Body of pancreas (tissue), 4 donors: ENCODE data around the gene CD40LG. TPM values are rescaled to one million over a fixed set of nuclear protein-coding genes. Genes with fewer than 3 reads are reported as not detected.

Experiments
- ATAC-seq: fragments of 150-250 bp; one replicate; pipeline ENCODE4 v1.9.1; 2016
- DNase-seq, 4 donors: peaks; one replicate each; pipeline ENCODE4 v3.0.0-alpha.2; 2019
- H3K27ac ChIP-seq, 4 donors: fragments of 200-600 bp; sonication (generic); 1 replicate in 3 of 4; 2 replicates in 1 of 4; pipeline versions ENCODE4 v1.5.1 to v1.6.1; 2016 to 2019; ENCODE audit warnings: mild to moderate bottlenecking in 1 of 4, mixed read lengths in 1 of 4, moderate library complexity in 1 of 4
- H3K27me3 ChIP-seq, 2 donors: fragments of 200-600 bp; sonication (generic); one replicate each; pipeline ENCODE4 v1.6.0; 2016; ENCODE audit warnings: mild to moderate bottlenecking in 1 of 2
- H3K36me3 ChIP-seq, 2 donors: fragments of 200-600 bp; sonication (generic); replicated peaks in 1 of 2; 2 replicates each; pipeline ENCODE4 v1.5.1; 2016; ENCODE audit warnings: low read depth in 2 of 2; ENCODE audit not compliant: insufficient read depth in 1 of 2
- H3K4me1 ChIP-seq: fragments of 200-600 bp; sonication (generic); one replicate; pipeline ENCODE4 v1.6.0; 2016
- H3K4me3 ChIP-seq, 2 donors: fragments of 200-600 bp; sonication (generic); 1 replicate in 1 of 2; 2 replicates in 1 of 2; pipeline ENCODE4 v1.5.1; 2016 to 2019
- H3K9me3 ChIP-seq, 3 donors: fragments of 200-600 bp; sonication (generic); 1 replicate in 2 of 3; 2 replicates in 1 of 3; pipeline ENCODE4 v1.5.1; 2016
- POLR2A ChIP-seq, 3 donors: fragments of 450-650 bp; IDR thresholded peaks; one replicate each; pipeline ENCODE4 v1.6.1; 2016; ENCODE audit warnings: antibody characterized with exemption in 3 of 3, mild to moderate bottlenecking in 2 of 3
- WGBS, 2 donors: methylation state at CpG; one replicate each; pipeline ENCODE4 v1.1.5; 2017; 5-methylcytosine and 5-hydroxymethylcytosine counted together
- intact Hi-C: fragments of 100-400 bp; cut with DNase I; formaldehyde crosslinking; loops from one replicate; pipeline ENCODE4 v1.15.1; 2023
- total RNA-seq, 2 donors: library from RNA; depleted of rRNA; stranded (reverse); fragments of >200 nt; gene quantifications; one replicate each; pipeline ENCODE4 v1.1.0, GENCODE V29; 2016
- TF ChIP-seq, protein P1 (sequence below), 7 experiments: fragments of 450-650 bp in 4 of 7; fragments of 200-600 bp in 3 of 7; sonication (generic) in 3 of 7; IDR thresholded peaks; one replicate each; pipeline ENCODE4 v1.5.1; 2016 to 2019; ENCODE audit warnings: antibody characterized with exemption in 7 of 7

Gene CD40LG
- total RNA-seq, 2 donors from 2014 or later: not detected

- DNase-seq: no peak
- H3K4me3 ChIP-seq: no peak overlapping the region
- H3K9me3 ChIP-seq: no peaks in the 10 kb centered on the region
- TF ChIP-seq POLR2A (IDR thresholded peaks at IDR 0.05): no peak
- TF ChIP-seq, protein P1, sequence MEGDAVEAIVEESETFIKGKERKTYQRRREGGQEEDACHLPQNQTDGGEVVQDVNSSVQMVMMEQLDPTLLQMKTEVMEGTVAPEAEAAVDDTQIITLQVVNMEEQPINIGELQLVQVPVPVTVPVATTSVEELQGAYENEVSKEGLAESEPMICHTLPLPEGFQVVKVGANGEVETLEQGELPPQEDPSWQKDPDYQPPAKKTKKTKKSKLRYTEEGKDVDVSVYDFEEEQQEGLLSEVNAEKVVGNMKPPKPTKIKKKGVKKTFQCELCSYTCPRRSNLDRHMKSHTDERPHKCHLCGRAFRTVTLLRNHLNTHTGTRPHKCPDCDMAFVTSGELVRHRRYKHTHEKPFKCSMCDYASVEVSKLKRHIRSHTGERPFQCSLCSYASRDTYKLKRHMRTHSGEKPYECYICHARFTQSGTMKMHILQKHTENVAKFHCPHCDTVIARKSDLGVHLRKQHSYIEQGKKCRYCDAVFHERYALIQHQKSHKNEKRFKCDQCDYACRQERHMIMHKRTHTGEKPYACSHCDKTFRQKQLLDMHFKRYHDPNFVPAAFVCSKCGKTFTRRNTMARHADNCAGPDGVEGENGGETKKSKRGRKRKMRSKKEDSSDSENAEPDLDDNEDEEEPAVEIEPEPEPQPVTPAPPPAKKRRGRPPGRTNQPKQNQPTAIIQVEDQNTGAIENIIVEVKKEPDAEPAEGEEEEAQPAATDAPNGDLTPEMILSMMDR (IDR thresholded peaks at IDR 0.05): no peak
- H3K27me3 ChIP-seq: no peaks in the 10 kb centered on the region
- no peak for ATAC-seq
- 64 to 91% methylated on average over 1 of the region's 1 CpG for WGBS, 2 donors
- intact Hi-C loops: no loop called here
- no peaks in the 10 kb centered on the region for H3K36me3 ChIP-seq
- H3K4me1 ChIP-seq: no peaks in the 10 kb centered on the region
- H3K27ac ChIP-seq: no peak overlapping the region
Observed at GRCh38 chrX:136666088-136666487, 18.1 kb downstream of the CD40LG start.

DNA sequence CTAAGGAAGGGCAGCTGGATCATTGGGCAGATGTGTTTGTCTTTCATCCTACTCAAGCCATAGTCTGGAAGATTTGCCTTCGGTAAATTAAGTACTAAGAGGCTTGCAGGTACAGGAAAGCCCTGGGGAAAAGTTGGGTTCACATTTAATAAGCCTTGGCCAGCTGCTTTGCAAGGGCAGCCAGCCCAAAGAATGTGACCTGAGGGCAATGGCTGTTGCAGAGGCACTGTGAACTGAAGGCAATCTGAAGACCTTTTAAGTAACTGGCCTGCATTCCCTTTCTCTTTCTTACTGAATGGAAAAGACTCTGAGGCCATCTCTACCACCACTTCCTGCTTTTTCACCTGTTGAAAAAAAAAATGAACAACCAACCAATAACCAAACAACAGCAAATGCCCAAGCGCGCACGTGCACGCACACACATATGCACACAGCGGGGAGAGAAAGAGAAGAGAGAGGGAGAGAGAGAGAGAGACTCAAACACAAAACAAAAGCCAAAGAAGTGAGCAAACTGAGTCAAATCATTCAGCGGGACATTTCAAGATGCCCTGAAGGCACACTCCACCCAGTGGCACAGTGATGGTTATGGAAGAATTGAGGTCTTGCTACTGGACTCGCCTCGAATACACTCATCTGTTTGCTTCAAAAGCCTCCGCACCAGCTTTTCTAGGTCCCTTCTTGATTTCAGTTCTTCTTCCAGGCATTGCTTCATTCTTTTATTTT is 19.6 kb downstream of the CD40LG start:
- intact Hi-C loops: no loop called here
- Histone ChIP-seq H3K36me3 (no peaks in the 10 kb centered on the region), H3K4me3 (no peak overlapping the region), H3K4me1 (no peaks in the 10 kb centered on the region), H3K27ac (no peak overlapping the region), H3K9me3 (no peaks in the 10 kb centered on the region), H3K27me3 (no peaks in the 10 kb centered on the region)
- DNase-seq (no peak), ATAC-seq (no peak)
- no peak for TF ChIP-seq POLR2A (IDR thresholded peaks at IDR 0.05)
- TF ChIP-seq, protein P1 (IDR thresholded peaks at IDR 0.05): no peak
- WGBS, 2 donors: 87 to 95% methylated on average over 9 of the region's 10 CpGs

GRCh38 chrX:136671006-136671610 is 23.1 kb downstream of the CD40LG start:
- Histone ChIP-seq H3K27ac (no peak overlapping the region), H3K4me3 (no peak overlapping the region), H3K27me3 (no peaks in the 10 kb centered on the region), H3K36me3 (no peaks in the 10 kb centered on the region), H3K4me1 (no peaks in the 10 kb centered on the region), H3K9me3 (no peaks in the 10 kb centered on the region)
- ATAC-seq (no peak), DNase-seq (no peak)
- intact Hi-C loops: no loop called here
- whole genome bisulfite sequencing, 2 donors: 78 to 88% methylated on average over 3 of the region's 3 CpGs
- TF ChIP-seq, protein P1 (IDR thresholded peaks at IDR 0.05): no peak
- no peak for TF ChIP-seq POLR2A (IDR thresholded peaks at IDR 0.05)

- H3K4me1 ChIP-seq: no peaks in the 10 kb centered on the region
- H3K4me3 ChIP-seq: no peak overlapping the region
- no peaks in the 10 kb centered on the region for H3K36me3 ChIP-seq
- intact Hi-C loops: no loop called here
- TF ChIP-seq, protein P1 (IDR thresholded peaks at IDR 0.05): no peak
- TF ChIP-seq POLR2A (IDR thresholded peaks at IDR 0.05): no peak
- DNase-seq: no peak
- H3K27me3 ChIP-seq: no peaks in the 10 kb centered on the region
- H3K27ac ChIP-seq: no peak overlapping the region
- H3K9me3 ChIP-seq: no peaks in the 10 kb centered on the region
- no peak for ATAC-seq
- WGBS, 2 donors: 62 to 66% methylated on average over 5 of the region's 5 CpGs
Observed at GRCh38 chrX:136674270-136674985, 26.5 kb downstream of the CD40LG start.
